A673 (cell line): ENCODE measurements around the gene HTR2B. TPM values are rescaled to one million over a fixed set of nuclear protein-coding genes. Genes with fewer than 3 reads are reported as not detected.

Experiments
- BruUV-seq: library from RNA; stranded (reverse); fragments of 400-500 nt; replicated peaks from 2 replicates; lab custom pipeline; 2021; lab: Mats Ljungman, UMichigan
- CTCF ChIA-PET: fragments of 300-600 bp; sonication (Branson Sonifier 250); formaldehyde crosslinking; loops from one replicate; lab custom pipeline; 2022; ENCODE audit warnings: antibody characterized with exemption; lab: Charles Lee
- POLR2A ChIA-PET: fragments of 300-600 bp; sonication (Branson Sonifier 250); formaldehyde crosslinking; loops from one replicate; lab custom pipeline; 2022; ENCODE audit warnings: antibody characterized with exemption; ENCODE audit not compliant: low non-redundant PET; lab: Charles Lee
- DNase-seq: peaks from one replicate; pipeline ENCODE4 v3.0.0-alpha.2; 2015; ENCODE audit warnings: low spot score
- H3K27ac ChIP-seq: fragments of 200-600 bp; sonication (generic); 2 replicates; pipeline ENCODE4 v1.5.1; 2016; ENCODE audit warnings: mixed run types, low read depth, mild to moderate bottlenecking, mixed read lengths, antibody characterized with exemption, low read length; ENCODE audit not compliant: poor library complexity, severe bottlenecking
- H3K27me3 ChIP-seq: fragments of 200-600 bp; sonication (generic); replicated peaks from 2 replicates; pipeline ENCODE4 v1.6.1; 2017; ENCODE audit warnings: mixed run types, low read depth, mild to moderate bottlenecking, mixed read lengths, antibody characterized with exemption, low read length; ENCODE audit not compliant: insufficient read depth, poor library complexity
- H3K36me3 ChIP-seq: fragments of 200-600 bp; sonication (generic); 2 replicates; pipeline ENCODE4 v1.6.1; 2016; ENCODE audit warnings: mixed run types, mild to moderate bottlenecking, mixed read lengths, antibody characterized with exemption, low read length; ENCODE audit not compliant: insufficient read depth, poor library complexity, severe bottlenecking
- H3K4me1 ChIP-seq: fragments of 200-600 bp; sonication (generic); 2 replicates; pipeline ENCODE4 v1.6.1; 2017; ENCODE audit warnings: mixed run types, mild to moderate bottlenecking, mixed read lengths, antibody characterized with exemption, low read length; ENCODE audit not compliant: insufficient read depth, poor library complexity, severe bottlenecking
- H3K4me3 ChIP-seq: fragments of 200-600 bp; sonication (generic); 2 replicates; pipeline ENCODE4 v1.5.1; 2016; ENCODE audit warnings: low read depth, mixed run types, mild to moderate bottlenecking, mixed read lengths, low read length; ENCODE audit not compliant: poor library complexity, severe bottlenecking
- H3K9me3 ChIP-seq: fragments of 200-600 bp; sonication (generic); 2 replicates; pipeline ENCODE4 v1.6.1; 2016; ENCODE audit warnings: mixed run types, low read depth, mild to moderate bottlenecking, mixed read lengths, antibody characterized with exemption, low read length; ENCODE audit not compliant: poor library complexity, severe bottlenecking
- EZH2 ChIP-seq: fragments of 200-600 bp; sonication (generic); IDR thresholded peaks from 2 replicates; pipeline ENCODE4 v1.6.1; 2017; ENCODE audit warnings: borderline replicate concordance, low read depth, mild to moderate bottlenecking, mixed read lengths, antibody characterized with exemption, low read length; ENCODE audit not compliant: poor library complexity, severe bottlenecking
- intact Hi-C: fragments of 100-400 bp; cut with micrococcal nuclease; formaldehyde crosslinking; loops from one replicate; pipeline ENCODE4 v1.10.0; 2022; ENCODE audit not compliant: unreplicated experiment
- total RNA-seq: library from RNA; stranded (reverse); gene quantifications from 2 replicates; pipeline ENCODE4 v1.2.3, GENCODE V29; 2021
- TF ChIP-seq, protein P1 (sequence below): fragments of 300-800, 200-600 bp; sonication (generic); conservative IDR thresholded peaks from 2 replicates; pipeline ENCODE4 v1.5.1; 2017; ENCODE audit warnings: low read depth, mild to moderate bottlenecking, antibody characterized with exemption, low read length, moderate library complexity, mixed read lengths

HTR2B gene
- total RNA-seq, 1 experiment from 2014 or later: not detected

- TF ChIP-seq, protein P1, sequence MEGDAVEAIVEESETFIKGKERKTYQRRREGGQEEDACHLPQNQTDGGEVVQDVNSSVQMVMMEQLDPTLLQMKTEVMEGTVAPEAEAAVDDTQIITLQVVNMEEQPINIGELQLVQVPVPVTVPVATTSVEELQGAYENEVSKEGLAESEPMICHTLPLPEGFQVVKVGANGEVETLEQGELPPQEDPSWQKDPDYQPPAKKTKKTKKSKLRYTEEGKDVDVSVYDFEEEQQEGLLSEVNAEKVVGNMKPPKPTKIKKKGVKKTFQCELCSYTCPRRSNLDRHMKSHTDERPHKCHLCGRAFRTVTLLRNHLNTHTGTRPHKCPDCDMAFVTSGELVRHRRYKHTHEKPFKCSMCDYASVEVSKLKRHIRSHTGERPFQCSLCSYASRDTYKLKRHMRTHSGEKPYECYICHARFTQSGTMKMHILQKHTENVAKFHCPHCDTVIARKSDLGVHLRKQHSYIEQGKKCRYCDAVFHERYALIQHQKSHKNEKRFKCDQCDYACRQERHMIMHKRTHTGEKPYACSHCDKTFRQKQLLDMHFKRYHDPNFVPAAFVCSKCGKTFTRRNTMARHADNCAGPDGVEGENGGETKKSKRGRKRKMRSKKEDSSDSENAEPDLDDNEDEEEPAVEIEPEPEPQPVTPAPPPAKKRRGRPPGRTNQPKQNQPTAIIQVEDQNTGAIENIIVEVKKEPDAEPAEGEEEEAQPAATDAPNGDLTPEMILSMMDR: no peak
- no peak for TF ChIP-seq EZH2
- no peak for DNase-seq
- intact Hi-C loops: no loop called here
- H3K4me3 ChIP-seq: no peak overlapping the region
- H3K36me3 ChIP-seq: no peaks in the 10 kb centered on the region
- BruUV-seq: no TSS peak
- ChIA-PET CTCF (no interaction called here), POLR2A (no interaction called here)
- H3K27me3 ChIP-seq: no peaks in the 10 kb centered on the region
- H3K4me1 ChIP-seq: peaks cover 11% of the 10 kb centered on the region
- no peak overlapping the region for H3K27ac ChIP-seq
- no peaks in the 10 kb centered on the region for H3K9me3 ChIP-seq
Measured at GRCh38 chr2:231123362-231123898, 1.4 kb downstream of the HTR2B start.

GRCh38 chr2:231118614-231118942 lies 6.3 kb downstream of the HTR2B start:
- intact Hi-C loops: no loop called here
- Histone ChIP-seq H3K4me3 (no peak overlapping the region), H3K27me3 (no peaks in the 10 kb centered on the region), H3K36me3 (no peaks in the 10 kb centered on the region), H3K4me1 (peaks cover 11% of the 10 kb centered on the region), H3K9me3 (no peaks in the 10 kb centered on the region), H3K27ac (no peak overlapping the region)
- no TSS peak for BruUV-seq
- DNase-seq: no peak
- no peak for TF ChIP-seq EZH2
- TF ChIP-seq, protein P1: no peak
- CTCF ChIA-PET: no interaction called here
- POLR2A ChIA-PET: no interaction called here

DNA sequence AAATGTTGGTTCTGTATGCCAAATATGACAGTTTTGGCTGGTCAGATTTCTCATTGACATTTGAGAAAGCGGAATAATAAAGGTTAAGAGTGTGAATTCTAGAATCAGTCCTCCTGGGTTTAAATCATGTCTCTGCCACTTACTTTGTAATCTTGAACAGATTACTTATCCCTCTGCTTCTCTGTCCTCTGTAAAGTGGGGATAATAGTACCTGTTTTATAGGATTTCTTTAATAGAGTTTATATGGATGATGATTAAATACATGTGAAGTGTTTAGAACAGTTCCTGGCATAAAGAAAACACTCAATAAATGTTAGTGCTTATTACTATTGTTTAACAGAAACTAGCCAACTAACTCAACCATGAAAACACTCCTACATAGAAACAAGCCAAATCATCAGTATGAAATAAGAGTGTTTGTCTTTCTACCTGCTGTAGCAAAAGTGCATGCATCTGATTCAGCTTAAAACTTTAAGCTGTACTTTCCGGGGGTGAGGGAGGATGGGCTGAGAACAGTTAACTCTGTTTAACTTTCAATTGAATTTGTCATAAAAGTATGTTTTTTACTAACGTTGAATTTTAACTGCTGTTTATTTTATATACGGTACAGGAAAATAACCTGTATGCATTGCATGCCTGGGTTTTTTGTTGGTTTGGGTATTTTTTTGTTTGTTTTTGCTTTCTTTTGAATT lies 6.8 kb downstream of the HTR2B start:
- intact Hi-C loops: no loop called here
- DNase-seq: no peak
- Histone ChIP-seq H3K9me3 (no peaks in the 10 kb centered on the region), H3K27ac (no peak overlapping the region), H3K27me3 (no peaks in the 10 kb centered on the region), H3K4me3 (no peak overlapping the region), H3K4me1 (peaks cover 11% of the 10 kb centered on the region), H3K36me3 (no peaks in the 10 kb centered on the region)
- BruUV-seq: no TSS peak
- TF ChIP-seq, protein P1: no peak
- TF ChIP-seq EZH2: no peak
- ChIA-PET CTCF (no interaction called here), POLR2A (no interaction called here)
